K562 (cell line): ENCODE measurements around the gene RAB26. TPM values are rescaled to one million over a fixed set of nuclear protein-coding genes. Genes with fewer than 3 reads are reported as not detected.

Experiments
- ATAC-seq: fragments of 200-7000 bp; cut with Tn5 transposase; 3 replicates; pipeline ENCODE4 v1.9.1; 2020; ENCODE audit warnings: moderate library complexity
- BruUV-seq: library from RNA; stranded (reverse); fragments of 400-500 nt; replicated peaks from 2 replicates; lab custom pipeline; 2021; lab: Mats Ljungman, UMichigan
- CTCF ChIA-PET: fragments of 300-600 bp; formaldehyde crosslinking; extraction: SDS; loops from one replicate; lab custom pipeline; 2021; ENCODE audit warnings: low intra/inter-chr PET ratio; lab: Yijun Ruan, JAX
- POLR2A ChIA-PET: fragments of 300-600, 350-650 bp; sonication (Branson Sonifier 250); formaldehyde crosslinking; extraction: SDS; loops from one replicate; lab custom pipeline; 2021; ENCODE audit warnings: antibody characterized with exemption, inconsistent platforms; lab: Yijun Ruan, JAX
- DNase-seq, 4 experiments: peaks; one replicate each; pipeline versions ENCODE4 v3.0.0 to v3.0.0-alpha.2; 2011 to 2018; ENCODE audit warnings: low spot score in 3 of 4, mixed read lengths in 3 of 4; ENCODE audit errors: extremely low read depth in 1 of 4
- FAIRE-seq: peaks from 2 replicates; lab custom pipeline; 2011; peaks lifted over from hg19 to GRCh38; lab: Jason Lieb, UNC
- H2AFZ ChIP-seq: 2 replicates; pipeline ENCODE4 v1.6.0; 2011; ENCODE audit warnings: low read depth, low read length, control low read depth, inconsistent platforms
- H3K27ac ChIP-seq: fragments of 200-600 bp; 3 replicates; pipeline ENCODE4 v1.8.0; 2011; ENCODE audit warnings: low read depth, mild to moderate bottlenecking, control low read depth, inconsistent platforms, low read length, moderate library complexity, mixed read lengths; ENCODE audit errors: extremely low read depth
- H3K27me3 ChIP-seq, 2 experiments: fragments of 300-600 bp in 1 of 2; 2 replicates in 1 of 2; 3 replicates in 1 of 2; pipeline versions ENCODE4 v1.6.0 to v1.8.0; 2011; ENCODE audit warnings: inconsistent platforms in 2 of 2, low read length in 2 of 2, mild to moderate bottlenecking in 1 of 2, mixed read lengths in 1 of 2, moderate library complexity in 1 of 2; ENCODE audit not compliant: control insufficient read depth in 2 of 2, insufficient read depth in 2 of 2
- H3K36me3 ChIP-seq: fragments of 300-600 bp; 3 replicates; pipeline ENCODE4 v1.8.0; 2011; ENCODE audit warnings: mild to moderate bottlenecking, low read length, inconsistent platforms; ENCODE audit not compliant: control insufficient read depth, insufficient read depth
- H3K4me1 ChIP-seq, 2 experiments: fragments of 200-600 bp in 1 of 2; replicated peaks in 1 of 2; 2 replicates in 1 of 2; 3 replicates in 1 of 2; pipeline versions ENCODE4 v1.5.1 to v1.8.0; 2011; ENCODE audit warnings: inconsistent platforms in 2 of 2, low read length in 2 of 2, mild to moderate bottlenecking in 1 of 2, mixed read lengths in 1 of 2, moderate library complexity in 1 of 2; ENCODE audit not compliant: control insufficient read depth in 2 of 2, insufficient read depth in 2 of 2
- H3K4me2 ChIP-seq: 2 replicates; pipeline ENCODE4 v1.6.1; 2011; ENCODE audit warnings: low read length, control low read depth, inconsistent platforms, mixed read lengths; ENCODE audit not compliant: insufficient read depth
- H3K4me3 ChIP-seq: fragments of 200-600 bp; sonication (generic), shearing (Covaris generic); 2 replicates; pipeline ENCODE4 v1.5.1; 2016; ENCODE audit warnings: control low read depth, inconsistent platforms
- H3K79me2 ChIP-seq: fragments of 200-600 bp; 3 replicates; pipeline ENCODE4 v1.8.0; 2011; ENCODE audit warnings: low read length, inconsistent platforms; ENCODE audit not compliant: control insufficient read depth, insufficient read depth
- H3K9ac ChIP-seq, 2 experiments: 2 replicates each; pipeline versions ENCODE4 v1.6.0 to v1.6.1; 2011; ENCODE audit warnings: low read depth in 2 of 2, low read length in 2 of 2, control low read depth in 1 of 2, inconsistent platforms in 1 of 2, mild to moderate bottlenecking in 1 of 2, mixed read lengths in 1 of 2; ENCODE audit not compliant: insufficient read depth in 1 of 2
- H3K9me1 ChIP-seq: one replicate; pipeline ENCODE4 v1.6.0; 2011; ENCODE audit warnings: inconsistent platforms, mild to moderate bottlenecking, low read length, moderate library complexity; ENCODE audit not compliant: control insufficient read depth, insufficient read depth
- H3K9me3 ChIP-seq: replicated peaks from 2 replicates; pipeline ENCODE4 v1.5.1; 2011; ENCODE audit warnings: low read depth, low read length, inconsistent platforms; ENCODE audit not compliant: control insufficient read depth, insufficient read depth
- H4K20me1 ChIP-seq: replicated peaks from 2 replicates; pipeline ENCODE4 v1.6.1; 2011; ENCODE audit warnings: low read length, inconsistent platforms, mixed read lengths; ENCODE audit not compliant: control insufficient read depth, insufficient read depth
- GTF2E2 ChIP-seq: fragments of 200-800 bp; sonication (Bioruptor generic); IDR thresholded peaks from 2 replicates; pipeline ENCODE4 v1.6.1; 2016; ENCODE audit warnings: missing genetic modification characterization, missing compliant biosample characterization
- MCM7 ChIP-seq, 2 experiments: fragments of 450-650 bp; IDR thresholded peaks; 2 replicates each; pipeline ENCODE4 v1.6.1; 2016 to 2018
- NKRF ChIP-seq: fragments of 450-650 bp; IDR thresholded peaks from 2 replicates; pipeline ENCODE4 v1.6.1; 2016; ENCODE audit warnings: borderline replicate concordance
- POLR2G ChIP-seq: fragments of 200-400 bp; formaldehyde crosslinking; IDR thresholded peaks from 2 replicates; pipeline ENCODE4 v1.6.1; 2017; ENCODE audit warnings: low read depth, mild to moderate bottlenecking, antibody characterized with exemption, low read length, moderate library complexity
- RBM34 ChIP-seq: fragments of 200-400 bp; formaldehyde crosslinking; IDR thresholded peaks from 2 replicates; pipeline ENCODE4 v1.6.1; 2018; ENCODE audit warnings: low read length, borderline replicate concordance; ENCODE audit not compliant: insufficient read depth
- SMAD2 ChIP-seq: fragments of 150-350 bp; IDR thresholded peaks from 2 replicates; pipeline ENCODE4 v1.6.1; 2014; ENCODE audit warnings: low read depth, mild to moderate bottlenecking, low read length
- ZNF143 ChIP-seq: sonication (generic); formaldehyde crosslinking; IDR thresholded peaks from 2 replicates; pipeline ENCODE4 v1.9.0; 2022; ENCODE audit warnings: mild to moderate bottlenecking, missing genetic modification reagents
- ZNF79 ChIP-seq: fragments of 250-450 bp; sonication (Bioruptor Pico); IDR thresholded peaks from 2 replicates; pipeline ENCODE4 v1.4.0; 2020; ENCODE audit warnings: low read depth, mild to moderate bottlenecking, moderate library complexity
- WGBS: fragments of 100-300 bp; shearing (Covaris generic); methylation state at CpG from one replicate; pipeline ENCODE4 v1.1.6; 2016; ENCODE audit warnings: low coverage, mixed read lengths; ENCODE audit not compliant: insufficient coverage; ENCODE audit errors: missing lambda C conversion rate; 5-methylcytosine and 5-hydroxymethylcytosine counted together
- in situ Hi-C: fragments of 300-500 bp; cut with MboI; formaldehyde crosslinking; loops from 4 replicates; pipeline ENCODE4 v1.15.0; 2018; ENCODE audit warnings: inconsistent platforms, mixed read lengths
- intact Hi-C: fragments of 100-400 bp; cut with micrococcal nuclease; formaldehyde crosslinking; loops from 2 replicates; pipeline ENCODE4 v1.14.2; 2022
- polyA plus RNA-seq, 8 experiments: library from polyadenylated mRNA; depleted of rRNA in 4 of 8; stranded (reverse) in 5 of 8; unstranded in 3 of 8; fragments of >200 nt; fragmentation: Nextera tagmentation in 2 of 8; fragmentation: Illumina TruSeq in 1 of 8; extraction: Ambion mirVana in 2 of 8; extraction: Trizol in 1 of 8; gene quantifications; 2 replicates each; pipeline versions ENCODE4 v1.2.1 to v1.2.3, GENCODE V29; 2011 to 2014; ENCODE audit warnings: inconsistent platforms in 1 of 8, missing spikeins in 1 of 8
- total RNA-seq, 7 experiments: library from RNA; depleted of rRNA in 6 of 7; stranded (reverse); fragments of >200 nt in 6 of 7; fragmentation: Illumina TruSeq in 2 of 7; extraction: Trizol in 2 of 7; gene quantifications; 2 replicates each; pipeline versions ENCODE4 v1.2.1 to v1.2.3, GENCODE V29; 2011 to 2021; ENCODE audit warnings: low replicate concordance in 1 of 7
- TF ChIP-seq, protein P1 (sequence below): sonication (generic); formaldehyde crosslinking; IDR thresholded peaks from 2 replicates; pipeline ENCODE4 v1.8.1; 2023; ENCODE audit warnings: mild to moderate bottlenecking, missing genetic modification reagents

The RAB26 gene
- total and polyA plus RNA-seq, 9 of the 15 experiments (the other 6 are each of a cell fraction or from before 2014, with no cell fraction given), result 0.25 to 6.1 (median 2.1) TPM

DNA sequence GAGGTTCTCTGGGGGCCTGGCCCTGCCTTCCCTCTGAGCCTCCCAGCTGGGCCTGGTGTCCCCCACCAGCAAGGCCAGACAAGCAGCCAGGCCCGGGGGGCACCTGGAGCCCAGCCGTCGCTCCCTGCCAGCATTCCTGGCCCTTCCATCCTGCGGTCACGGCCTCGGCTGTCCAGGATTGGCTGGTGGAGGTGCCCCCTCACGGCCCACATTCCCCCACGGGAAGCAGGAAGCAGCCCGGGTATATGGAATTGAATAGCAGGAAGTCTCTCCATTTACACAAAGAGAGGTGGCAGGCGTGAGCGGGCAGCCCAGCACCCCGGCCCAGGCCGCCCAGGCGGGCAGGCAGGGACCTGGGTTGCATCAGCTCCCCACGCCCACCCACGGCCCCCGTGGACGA is 21.7 kb downstream of the RAB26 start (continued):
- TF ChIP-seq NKRF, result no peak
- no peak for TF ChIP-seq ZNF79 (CRISPR knock-in tag)
- no peak for TF ChIP-seq RBM34
- no peak for TF ChIP-seq GTF2E2 (tag)
- TF ChIP-seq ZNF143 (CRISPR knock-in tag), result no peak
- no peak for TF ChIP-seq SMAD2

GRCh38 chr16:2170587-2171435 is 22.4 kb downstream of the RAB26 start:
- in situ Hi-C loops, result no loop called here
- Histone ChIP-seq H3K4me3 (no peak overlapping the region), H3K9me3 (no peaks in the 10 kb centered on the region), H3K27me3 (no peaks in the 10 kb centered on the region), H2AFZ (no peak overlapping the region), H3K9ac (no peak overlapping the region; a peak in 1 of 4 replicates), H4K20me1 (no peaks in the 10 kb centered on the region), H3K79me2 (peaks cover 5% of the 10 kb centered on the region; the same call in 2 of the 3 replicates), H3K9me1 (no peaks in the 10 kb centered on the region), H3K4me1 (peaks cover 0 to 44% of the 10 kb centered on the region in 2 experiments; a peak in 1 of 5 replicates), H3K4me2 (no peak overlapping the region), H3K36me3 (peaks cover 83% of the 10 kb centered on the region), H3K27ac (no peak overlapping the region)
- FAIRE-seq, result no peak
- BruUV-seq, result no TSS peak
- CTCF ChIA-PET, result no interaction called here
- WGBS, result 96% methylated on average over 16 of the region's 47 CpGs
- POLR2A ChIA-PET, result no interaction called here
- no peak for DNase-seq
- ATAC-seq, result no peak
- peak; percentile 31 for TF ChIP-seq POLR2G
- TF ChIP-seq MCM7 (IDR thresholded peaks at IDR 0.05), result no peak
- TF ChIP-seq, protein P1, sequence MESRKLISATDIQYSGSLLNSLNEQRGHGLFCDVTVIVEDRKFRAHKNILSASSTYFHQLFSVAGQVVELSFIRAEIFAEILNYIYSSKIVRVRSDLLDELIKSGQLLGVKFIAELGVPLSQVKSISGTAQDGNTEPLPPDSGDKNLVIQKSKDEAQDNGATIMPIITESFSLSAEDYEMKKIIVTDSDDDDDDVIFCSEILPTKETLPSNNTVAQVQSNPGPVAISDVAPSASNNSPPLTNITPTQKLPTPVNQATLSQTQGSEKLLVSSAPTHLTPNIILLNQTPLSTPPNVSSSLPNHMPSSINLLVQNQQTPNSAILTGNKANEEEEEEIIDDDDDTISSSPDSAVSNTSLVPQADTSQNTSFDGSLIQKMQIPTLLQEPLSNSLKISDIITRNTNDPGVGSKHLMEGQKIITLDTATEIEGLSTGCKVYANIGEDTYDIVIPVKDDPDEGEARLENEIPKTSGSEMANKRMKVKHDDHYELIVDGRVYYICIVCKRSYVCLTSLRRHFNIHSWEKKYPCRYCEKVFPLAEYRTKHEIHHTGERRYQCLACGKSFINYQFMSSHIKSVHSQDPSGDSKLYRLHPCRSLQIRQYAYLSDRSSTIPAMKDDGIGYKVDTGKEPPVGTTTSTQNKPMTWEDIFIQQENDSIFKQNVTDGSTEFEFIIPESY, result peak; percentile 90
- intact Hi-C loops, result no loop called here
